Measurements from ENCODE around the gene COL21A1.

COL21A1 gene

DNA sequence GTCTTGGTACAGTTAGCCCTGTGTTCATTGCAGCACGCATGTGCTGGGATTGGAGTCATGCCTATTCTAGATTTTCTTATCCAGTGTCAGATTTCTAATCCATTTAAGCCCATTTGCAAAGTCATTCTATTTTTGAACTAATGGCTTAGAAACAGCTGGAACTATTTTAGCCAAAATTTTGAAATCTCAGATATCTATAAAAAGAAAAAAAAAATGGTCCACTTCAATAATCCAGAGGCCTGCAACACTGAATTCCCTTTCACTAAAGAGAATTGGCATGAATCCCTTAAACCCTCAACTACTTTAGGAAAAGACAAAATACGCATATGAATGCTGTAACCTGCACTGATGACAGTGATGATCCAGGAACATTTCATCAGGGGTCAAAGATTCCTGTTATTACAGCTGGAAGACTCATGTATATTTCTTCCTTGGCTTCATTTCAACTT, 1.5 kb downstream of the COL21A1 start:
- no peak for DNase-seq (ENCODE audit: low read depth)
- TF ChIP-seq, protein P1, sequence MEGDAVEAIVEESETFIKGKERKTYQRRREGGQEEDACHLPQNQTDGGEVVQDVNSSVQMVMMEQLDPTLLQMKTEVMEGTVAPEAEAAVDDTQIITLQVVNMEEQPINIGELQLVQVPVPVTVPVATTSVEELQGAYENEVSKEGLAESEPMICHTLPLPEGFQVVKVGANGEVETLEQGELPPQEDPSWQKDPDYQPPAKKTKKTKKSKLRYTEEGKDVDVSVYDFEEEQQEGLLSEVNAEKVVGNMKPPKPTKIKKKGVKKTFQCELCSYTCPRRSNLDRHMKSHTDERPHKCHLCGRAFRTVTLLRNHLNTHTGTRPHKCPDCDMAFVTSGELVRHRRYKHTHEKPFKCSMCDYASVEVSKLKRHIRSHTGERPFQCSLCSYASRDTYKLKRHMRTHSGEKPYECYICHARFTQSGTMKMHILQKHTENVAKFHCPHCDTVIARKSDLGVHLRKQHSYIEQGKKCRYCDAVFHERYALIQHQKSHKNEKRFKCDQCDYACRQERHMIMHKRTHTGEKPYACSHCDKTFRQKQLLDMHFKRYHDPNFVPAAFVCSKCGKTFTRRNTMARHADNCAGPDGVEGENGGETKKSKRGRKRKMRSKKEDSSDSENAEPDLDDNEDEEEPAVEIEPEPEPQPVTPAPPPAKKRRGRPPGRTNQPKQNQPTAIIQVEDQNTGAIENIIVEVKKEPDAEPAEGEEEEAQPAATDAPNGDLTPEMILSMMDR (IDR thresholded peaks at IDR 0.05; ENCODE audit: insufficient read depth, low read depth, low read length, missing control alignments): no peak
- H3K4me3 ChIP-seq (ENCODE audit: low read length): no peak overlapping the region

DNA sequence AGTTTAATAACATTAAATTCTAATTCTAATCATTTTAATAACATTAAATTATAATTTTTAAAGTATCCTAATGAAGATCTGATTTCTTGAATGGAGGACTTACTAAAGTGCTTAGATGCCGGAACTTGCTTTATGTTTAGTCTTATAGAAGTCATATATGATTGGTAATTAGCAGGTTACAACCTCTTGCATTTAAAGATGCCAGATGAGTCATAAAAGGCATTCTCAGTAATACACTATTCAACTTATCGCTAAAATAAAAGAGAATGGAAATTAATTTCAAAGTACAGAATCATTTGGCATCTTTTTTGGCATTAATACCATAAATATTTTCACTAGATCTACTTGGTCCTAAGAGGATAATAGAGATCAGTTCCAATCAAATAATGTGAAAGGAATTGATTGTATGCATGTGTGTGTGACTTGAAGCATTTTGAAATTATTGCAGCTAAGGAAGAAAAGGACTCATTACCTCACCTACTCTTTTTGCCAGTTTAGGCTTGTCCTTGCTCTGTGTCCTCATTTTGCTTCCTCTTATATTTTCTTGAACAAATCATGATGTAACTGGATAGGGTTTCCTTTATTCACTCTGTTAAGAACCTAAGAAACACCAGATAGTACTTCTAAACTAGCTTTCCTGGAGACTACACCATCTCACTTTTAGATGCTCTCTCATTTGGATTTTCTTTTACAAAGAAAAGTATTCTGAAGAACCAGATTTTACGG, 2.7 kb downstream of the COL21A1 start:
- TF ChIP-seq, protein P1 (IDR thresholded peaks at IDR 0.05; ENCODE audit: insufficient read depth, low read depth, low read length, missing control alignments): no peak
- no peak overlapping the region for H3K4me3 ChIP-seq (ENCODE audit: low read length)
- peak; percentile 85 for DNase-seq (ENCODE audit: low read depth)

DNA sequence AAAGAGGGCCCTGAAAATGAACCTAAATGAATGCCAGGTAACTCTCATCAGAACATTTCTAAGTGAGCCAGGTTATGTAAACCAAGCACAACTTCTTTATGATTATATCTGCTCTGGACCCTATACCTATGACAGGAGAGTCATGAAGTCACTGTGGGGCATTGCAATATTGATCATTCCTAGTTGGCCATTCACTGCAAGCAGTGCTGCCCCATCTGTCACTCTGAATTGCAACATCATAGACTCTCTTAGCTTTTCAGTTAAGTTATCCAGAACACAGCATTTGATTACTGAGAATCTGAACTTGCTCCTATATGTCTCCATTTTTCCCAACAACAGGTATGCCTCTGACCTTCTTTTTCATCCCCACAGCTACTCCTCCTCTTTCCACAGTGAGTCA, 3.3 kb downstream of the COL21A1 start:
- no peak overlapping the region for H3K4me3 ChIP-seq (ENCODE audit: low read length)
- DNase-seq (ENCODE audit: low read depth): peak; percentile 25
- TF ChIP-seq, protein P1 (IDR thresholded peaks at IDR 0.05; ENCODE audit: insufficient read depth, low read depth, low read length, missing control alignments): no peak

DNA sequence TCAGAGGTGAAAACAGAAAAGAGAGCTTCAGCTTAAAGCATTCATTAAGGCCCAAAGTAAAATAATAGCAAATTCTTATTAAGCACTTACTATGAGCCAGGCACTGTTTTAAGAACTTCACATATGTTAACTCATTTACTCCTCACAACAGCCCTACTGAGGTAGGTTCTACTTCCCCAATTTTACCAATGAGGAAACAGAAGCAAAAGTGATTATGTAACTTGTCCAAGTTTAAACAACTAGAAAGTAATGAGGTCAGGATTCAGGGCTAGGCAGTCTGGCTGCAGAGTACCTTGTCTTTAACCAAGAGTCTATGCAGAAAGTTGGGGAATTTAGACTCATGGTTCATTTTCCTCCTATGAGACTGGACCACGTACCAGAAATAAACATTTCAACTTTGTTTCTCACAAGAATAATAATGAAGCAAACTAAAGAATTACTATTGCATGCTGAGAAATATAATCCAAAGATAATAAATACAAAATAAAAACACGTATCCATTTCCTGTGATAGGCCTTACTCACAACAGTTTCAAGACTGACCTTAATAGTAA, 3.8 kb downstream of the COL21A1 start:
- H3K4me3 ChIP-seq (ENCODE audit: low read length): no peak overlapping the region
- TF ChIP-seq, protein P1 (IDR thresholded peaks at IDR 0.05; ENCODE audit: insufficient read depth, low read depth, low read length, missing control alignments): no peak
- no peak for DNase-seq (ENCODE audit: low read depth)

DNA sequence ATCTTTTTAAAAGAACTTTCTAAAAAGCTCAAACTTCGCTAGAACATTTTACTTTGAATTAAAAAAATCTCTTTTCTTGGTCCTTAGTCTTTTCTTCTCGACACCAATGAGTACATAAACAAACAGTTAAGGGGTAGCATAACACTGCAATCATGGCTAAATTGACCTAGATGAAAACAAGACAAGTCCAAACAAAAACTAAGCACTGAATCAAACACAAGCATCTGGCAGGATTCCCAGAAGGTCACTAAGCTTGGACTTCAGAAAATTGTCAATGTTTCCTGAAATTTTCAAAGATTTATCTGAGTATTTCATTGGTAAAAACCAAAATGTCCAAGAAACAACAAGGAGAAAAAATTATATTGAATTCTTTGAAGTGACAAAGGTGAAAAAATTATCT, 5.0 kb downstream of the COL21A1 start:
- H3K4me3 ChIP-seq (ENCODE audit: low read length): no peak overlapping the region
- peak; percentile 62 for DNase-seq (ENCODE audit: low read depth)
- TF ChIP-seq, protein P1 (IDR thresholded peaks at IDR 0.05; ENCODE audit: insufficient read depth, low read depth, low read length, missing control alignments): no peak

DNA sequence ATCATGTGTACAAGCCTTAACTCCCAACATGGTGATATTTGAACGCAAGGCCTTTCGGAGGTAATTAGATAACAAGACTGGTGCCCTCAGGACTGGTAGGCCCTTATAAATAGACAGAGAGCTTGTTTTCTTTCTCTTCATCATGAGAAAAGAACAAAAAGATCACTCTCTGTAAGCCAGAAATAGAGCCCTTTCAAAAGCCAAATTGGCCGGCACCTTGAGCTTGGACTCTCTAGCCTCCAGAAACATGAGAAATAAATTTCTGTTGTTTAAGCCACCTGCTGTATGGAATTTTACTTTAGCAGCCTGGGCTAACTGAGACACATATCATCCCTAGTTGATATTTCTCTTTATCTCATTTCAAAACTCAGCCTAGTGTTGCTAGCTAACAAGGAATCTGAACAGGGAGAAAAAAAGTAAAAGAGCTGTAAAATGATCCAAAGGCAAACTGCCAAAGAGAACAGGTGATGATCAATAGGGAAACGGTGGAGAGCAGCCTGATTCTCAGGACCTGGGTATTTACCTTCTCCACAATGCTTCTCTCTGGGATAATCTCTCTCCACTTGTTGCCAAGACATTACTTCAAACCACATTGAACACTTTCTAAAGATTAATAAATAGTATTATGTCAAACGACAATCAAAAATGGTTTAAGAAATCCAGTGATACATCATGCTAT, 6.1 kb downstream of the COL21A1 start:
- H3K4me3 ChIP-seq (ENCODE audit: low read length): no peak overlapping the region
- no peak for DNase-seq (ENCODE audit: low read depth)
- TF ChIP-seq, protein P1 (IDR thresholded peaks at IDR 0.05; ENCODE audit: insufficient read depth, low read depth, low read length, missing control alignments): no peak
